Ovary (tissue), 9 donors: ENCODE data around the gene EVI5. TPM values are rescaled to one million over a fixed set of nuclear protein-coding genes. Genes with fewer than 3 reads are reported as not detected.

Experiments
- DNase-seq, 5 donors: peaks; one replicate each; pipeline ENCODE4 v3.0.0-alpha.2; 2019 to 2020
- H3K27ac ChIP-seq, 2 donors: fragments of 200-600 bp; one replicate each; pipeline versions ENCODE4 v1.5.1 to v1.8.0; 2019 to 2022
- H3K27me3 ChIP-seq: fragments of 200-600 bp; one replicate; pipeline ENCODE4 v1.8.0; 2022
- H3K36me3 ChIP-seq: fragments of 200-600 bp; sonication (generic); one replicate; pipeline ENCODE4 v1.5.1; 2019
- H3K4me1 ChIP-seq: one replicate; pipeline ENCODE4 v1.8.1; 2013; ENCODE audit warnings: mild to moderate bottlenecking, moderate library complexity; ENCODE audit not compliant: insufficient read depth
- H3K4me3 ChIP-seq: fragments of 200-600 bp; sonication (generic); one replicate; pipeline ENCODE4 v1.5.1; 2017
- H3K9me3 ChIP-seq, 2 donors: fragments of 200-600 bp in 1 of 2; sonication (generic) in 1 of 2; one replicate each; pipeline versions ENCODE4 v1.5.1 to v1.8.1; 2013 to 2019; ENCODE audit warnings: mild to moderate bottlenecking in 1 of 2, moderate library complexity in 1 of 2
- CTCF ChIP-seq, 3 donors: fragments of 450-650 bp in 2 of 3; fragments of 200-600 bp in 1 of 3; IDR thresholded peaks; one replicate each; pipeline versions ENCODE4 v1.5.1 to v1.8.0; 2016 to 2022; ENCODE audit warnings: antibody characterized with exemption in 3 of 3, mild to moderate bottlenecking in 1 of 3
- EP300 ChIP-seq: sonication (generic); formaldehyde crosslinking; IDR thresholded peaks from one replicate; pipeline ENCODE4 v1.6.1; 2017; ENCODE audit warnings: antibody characterized with exemption
- POLR2A ChIP-seq: fragments of 450-650 bp; IDR thresholded peaks from one replicate; pipeline ENCODE4 v1.6.1; 2017; ENCODE audit warnings: antibody characterized with exemption, mild to moderate bottlenecking, moderate library complexity
- WGBS, 3 donors: extraction: QIAGEN DNeasy Blood & Tissue Kit in 1 of 3; methylation state at CpG; one replicate each; pipeline versions ENCODE4 v1.1.5 to v1.1.7; 2013 to 2017; 5-methylcytosine and 5-hydroxymethylcytosine counted together
- intact Hi-C, 4 donors: fragments of 100-400 bp; cut with DNase I; formaldehyde crosslinking; loops; one replicate each; pipeline versions ENCODE4 v1.11.0 to v1.15.1; 2022 to 2023
- polyA plus RNA-seq, 2 donors: library from polyadenylated mRNA; stranded (reverse); fragments of 200-250 nt in 1 of 2; fragments of 350-450 nt in 1 of 2; fragmentation: Illumina TruSeq in 1 of 2; extraction: RNeasy Lipid Tissue Mini Kit (QIAGEN cat#74804) in 1 of 2; gene quantifications; one replicate each; pipeline ENCODE4 v1.2.3, GENCODE V29; 2013 to 2014
- total RNA-seq, 7 donors: library from RNA; depleted of rRNA in 2 of 7; stranded (reverse); fragments of >200 nt in 2 of 7; fragmentation: NEBNext Ultra II Directional in 3 of 7; extraction: Animal tissue kit (Norgen Biotek cat#: 25700) in 3 of 7; gene quantifications; one replicate each; pipeline versions ENCODE4 v1.1.0 to v1.2.4, GENCODE V29; 2016 to 2023
- donor health status: DM: no; HTN: no; CAD: no; lungs with moderate emphysema.
- donor health status: DM: no; HTN: no; CAD: no.
- donor health status: Bipolar disorder and iron deficiency.
- donor health status: DM: yes; HTN: yes; CAD: no.
- donor health status: DM: no; HTN: no; CAD: no.
- donor health status: DM: yes; HTN: yes; CAD: no.

The EVI5 gene
- total and polyA plus RNA-seq, 9 donors = 4.4 to 36.7 (median 23.7) TPM

- no peaks in the 10 kb centered on the region for H3K36me3 ChIP-seq
- intact Hi-C loops = no loop called here
- no peaks in the 10 kb centered on the region for H3K9me3 ChIP-seq
- H3K4me3 ChIP-seq = no peak overlapping the region
- WGBS, 3 donors = 96 to 99% (median 96%) methylated on average over 1 of the region's 1 CpG
- no peak overlapping the region for H3K27ac ChIP-seq
- TF ChIP-seq CTCF (IDR thresholded peaks at IDR 0.05) (no peak), POLR2A (no peak), EP300 (no peak)
- no peaks in the 10 kb centered on the region for H3K4me1 ChIP-seq
- H3K27me3 ChIP-seq = no peaks in the 10 kb centered on the region
- no peak for DNase-seq
Observed at GRCh38 chr1:92567211-92567868, 217.6 kb downstream of the EVI5 start.

GRCh38 chr1:92563457-92564216, 221.3 kb downstream of the EVI5 start:
- intact Hi-C loops = no loop called here
- TF ChIP-seq CTCF (IDR thresholded peaks at IDR 0.05) = no peak
- TF ChIP-seq POLR2A = no peak
- no peak for TF ChIP-seq EP300
- H3K36me3 ChIP-seq = no peaks in the 10 kb centered on the region
- DNase-seq = no peak
- WGBS, 3 donors = 94 to 97% (median 95%) methylated on average over 6 of the region's 6 CpGs
- H3K27me3 ChIP-seq = no peaks in the 10 kb centered on the region
- H3K27ac ChIP-seq = no peak overlapping the region
- no peak overlapping the region for H3K4me3 ChIP-seq
- H3K4me1 ChIP-seq = no peaks in the 10 kb centered on the region
- H3K9me3 ChIP-seq = no peaks in the 10 kb centered on the region

GRCh38 chr1:92556350-92556749, 228.6 kb downstream of the EVI5 start:
- Histone ChIP-seq H3K4me3 (no peak overlapping the region), H3K27ac (no peak overlapping the region), H3K36me3 (no peaks in the 10 kb centered on the region), H3K27me3 (no peaks in the 10 kb centered on the region), H3K9me3 (no peaks in the 10 kb centered on the region), H3K4me1 (no peaks in the 10 kb centered on the region)
- intact Hi-C loops = no loop called here
- TF ChIP-seq POLR2A (no peak), CTCF (IDR thresholded peaks at IDR 0.05) (no peak), EP300 (no peak)
- DNase-seq = no peak
- WGBS, 3 donors = 92 to 97% (median 96%) methylated on average over 1 of the region's 1 CpG

GRCh38 chr1:92554216-92554615, 230.7 kb downstream of the EVI5 start:
- no peaks in the 10 kb centered on the region for H3K27me3 ChIP-seq
- intact Hi-C loops = no loop called here
- no peak overlapping the region for H3K4me3 ChIP-seq
- H3K27ac ChIP-seq = no peak overlapping the region
- DNase-seq = no peak
- H3K36me3 ChIP-seq = no peaks in the 10 kb centered on the region
- WGBS, 3 donors = 95 to 99% (median 96%) methylated on average over 3 of the region's 3 CpGs
- TF ChIP-seq POLR2A = no peak
- TF ChIP-seq CTCF (IDR thresholded peaks at IDR 0.05) = no peak
- no peak for TF ChIP-seq EP300
- no peaks in the 10 kb centered on the region for H3K9me3 ChIP-seq
- H3K4me1 ChIP-seq = no peaks in the 10 kb centered on the region
